Lower leg skin (tissue), 3 donors: ENCODE measurements around the gene CAPN10.

ENCODE experiments used
- CTCF ChIP-seq, 3 donors: fragments of 450-650 bp; IDR thresholded peaks; one replicate each; pipeline ENCODE4 v1.5.1; 2016; ENCODE audit warnings: antibody characterized with exemption in 3 of 3, mild to moderate bottlenecking in 3 of 3, moderate library complexity in 2 of 3
- POLR2A ChIP-seq, 2 donors: fragments of 450-650 bp; IDR thresholded peaks; one replicate each; pipeline ENCODE4 v1.6.1; 2016 to 2017; ENCODE audit warnings: antibody characterized with exemption in 2 of 2, mild to moderate bottlenecking in 1 of 2, moderate library complexity in 1 of 2

- TF ChIP-seq CTCF (IDR thresholded peaks at IDR 0.05) (no peak), POLR2A (IDR thresholded peaks at IDR 0.05) (no peak)
These were observed 37.0 kb downstream of the CAPN10 start for GRCh38 chr2:240623531-240624010.
